HG03095 (cell line): ENCODE results near the gene TRPV4.

Experiments used
- ATAC-seq: cut with Tn5 transposase; IDR thresholded peaks from one replicate; pipeline ENCODE4 v1.9.1; 2021; ENCODE audit warnings: moderate library complexity; ENCODE audit not compliant: unreplicated experiment

The TRPV4 gene

DNA sequence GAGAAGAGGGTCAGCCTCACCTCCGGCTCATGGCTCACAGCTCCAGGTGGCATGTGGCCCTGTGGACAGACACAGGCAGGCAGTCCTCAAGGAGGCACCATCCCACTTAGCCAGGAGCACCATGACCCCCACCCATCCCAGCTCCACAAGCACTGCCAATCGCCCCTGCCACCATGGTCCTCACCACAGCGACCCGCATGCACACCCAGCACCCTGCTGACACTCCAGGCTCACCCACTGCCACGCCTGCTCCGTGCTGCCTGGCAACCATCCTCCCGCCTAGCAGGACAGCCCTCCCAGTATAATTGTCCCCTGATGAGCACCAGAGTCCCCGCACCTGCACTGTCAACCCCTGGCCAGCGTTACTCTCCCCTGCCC lies 50.9 kb downstream of the TRPV4 start:
- no peak for ATAC-seq

DNA sequence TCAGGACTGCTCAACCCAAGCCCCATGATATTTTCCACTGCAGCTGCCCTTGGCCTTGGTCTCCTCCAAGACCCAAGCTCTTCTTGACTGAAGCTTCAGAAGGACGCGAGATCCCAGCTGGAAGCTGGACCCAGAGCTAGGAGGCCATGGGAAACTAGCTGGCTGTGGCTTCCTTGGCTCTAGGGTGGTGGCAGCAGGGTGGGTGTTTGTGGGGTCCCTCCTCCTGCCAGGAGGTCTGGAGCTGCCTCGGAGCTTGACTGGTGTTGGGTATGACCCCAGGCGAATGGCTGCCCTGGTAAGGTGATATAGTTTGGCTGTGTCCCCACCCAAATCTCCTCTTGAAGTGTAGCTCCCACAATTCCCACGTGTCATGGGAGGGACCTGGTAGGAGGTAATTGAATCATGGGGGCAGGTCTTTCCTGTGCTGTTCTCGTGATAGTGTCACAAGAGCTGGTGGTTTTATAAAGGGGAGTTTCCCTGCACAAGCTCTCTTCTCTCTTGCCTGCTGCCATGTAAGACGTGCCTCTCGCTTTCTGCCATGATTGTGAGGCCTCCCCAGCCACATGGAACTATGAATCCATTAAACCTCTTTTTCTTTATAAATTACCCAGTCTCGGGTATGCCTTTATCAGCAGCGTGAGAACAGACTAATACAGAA lies 51.4 kb downstream of the TRPV4 start:
- no peak for ATAC-seq

DNA sequence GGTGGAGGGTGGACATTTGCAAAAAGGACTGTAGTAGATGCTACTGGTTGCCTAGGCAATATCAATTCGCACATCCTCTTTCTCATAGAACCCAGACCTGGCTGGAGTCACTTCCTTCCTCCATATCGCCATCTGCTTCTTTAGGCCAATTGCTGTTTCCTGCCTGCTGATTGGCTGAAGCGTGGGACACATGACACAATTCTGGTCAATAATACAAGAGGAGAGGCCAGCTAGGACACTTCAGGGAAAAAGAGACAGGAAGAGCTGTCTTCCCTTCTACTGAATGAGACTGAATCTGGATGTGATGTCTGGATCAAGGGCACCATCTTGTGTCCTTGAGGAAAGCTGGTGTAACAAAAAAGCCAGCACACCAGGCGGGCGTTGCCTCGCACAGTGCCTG lies 53.8 kb downstream of the TRPV4 start:
- no peak for ATAC-seq

DNA sequence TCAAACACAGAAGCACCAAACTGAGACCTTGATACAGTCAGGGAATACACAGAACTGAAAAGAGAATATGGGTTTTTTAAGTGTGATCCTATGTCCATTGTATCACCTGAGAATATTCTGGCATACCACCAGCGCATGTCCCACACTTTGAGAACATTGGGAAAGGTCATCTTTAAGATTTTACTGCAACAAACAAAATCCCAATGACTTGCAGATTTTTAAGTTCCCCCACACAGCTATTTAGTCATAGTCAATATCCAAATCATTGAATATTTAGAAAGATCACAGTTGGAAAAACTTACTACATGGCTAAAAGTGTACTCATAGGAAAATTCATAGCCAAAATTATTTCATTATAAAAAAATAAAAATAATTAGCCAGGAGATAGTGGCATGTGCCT lies 54.5 kb downstream of the TRPV4 start:
- ATAC-seq: no peak

DNA sequence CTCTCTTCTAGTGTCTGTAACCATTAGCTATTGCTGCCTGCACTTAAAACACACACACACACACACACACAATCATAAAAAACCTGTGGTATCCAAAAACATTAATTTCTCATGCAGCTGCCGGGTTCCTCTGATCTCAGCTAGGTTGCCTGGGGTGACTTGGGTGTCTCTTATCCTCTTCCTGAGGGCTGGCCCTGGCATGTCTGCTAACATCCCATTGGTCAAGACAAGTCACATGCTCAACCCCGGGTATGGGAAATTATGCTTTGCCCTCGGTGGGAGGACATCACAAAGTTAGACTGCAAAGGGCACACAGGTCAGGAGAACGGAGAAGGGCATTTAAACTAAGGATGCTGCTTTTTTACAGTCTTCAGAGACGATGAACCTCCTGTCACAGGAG lies 55.7 kb downstream of the TRPV4 start:
- ATAC-seq: no peak

DNA sequence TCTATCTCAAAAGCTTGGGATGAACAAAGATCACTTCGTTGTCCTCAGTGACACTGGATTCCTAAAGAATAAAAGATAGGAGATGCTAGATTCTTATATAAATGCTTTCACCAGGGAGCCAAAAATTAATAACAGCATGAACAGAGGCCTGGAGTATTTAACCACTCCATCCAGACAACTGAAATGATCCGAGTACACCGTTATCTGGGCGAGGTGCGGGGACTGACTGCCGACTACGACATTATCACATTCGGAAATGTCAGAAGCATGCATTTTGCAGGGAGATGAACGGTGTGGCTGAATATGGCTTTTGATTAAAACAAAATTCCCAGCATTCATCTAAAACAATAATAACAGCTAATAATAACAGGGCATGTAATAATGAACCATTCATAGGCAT lies 56.6 kb downstream of the TRPV4 start:
- ATAC-seq: no peak

DNA sequence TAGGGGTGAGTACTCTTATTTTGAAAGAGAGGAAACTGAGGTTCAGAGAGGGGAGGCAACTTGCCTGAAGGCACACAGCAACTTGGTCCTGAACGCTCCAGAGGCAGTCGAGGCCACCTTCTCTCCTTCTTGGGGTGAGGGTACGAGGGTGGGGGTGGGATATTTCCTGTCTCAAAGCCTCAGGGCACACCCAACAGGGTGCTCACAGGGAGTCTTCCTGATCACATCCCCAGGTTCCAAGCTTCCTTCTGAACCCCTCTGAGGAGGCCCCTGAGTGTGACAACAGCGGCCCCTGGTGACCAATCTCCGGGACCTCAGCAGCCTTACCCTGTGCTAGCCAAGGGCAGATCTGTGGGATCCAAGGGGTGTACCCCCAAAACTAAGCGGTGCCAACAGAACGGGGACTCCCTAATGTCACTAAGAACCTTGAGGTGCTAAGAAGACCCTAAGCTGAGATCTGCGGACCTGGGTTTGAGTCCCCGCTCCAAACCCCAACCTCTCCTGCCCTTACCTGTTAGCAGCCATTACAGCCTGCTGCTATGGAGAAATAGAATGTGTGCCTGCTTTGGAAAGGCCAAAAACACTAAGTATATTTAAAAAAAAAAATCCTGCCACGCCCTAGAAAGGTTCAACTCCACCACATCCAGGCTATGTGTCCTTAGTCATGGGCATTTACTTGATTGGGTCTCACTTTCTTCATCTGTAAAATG lies 57.9 kb downstream of the TRPV4 start:
- ATAC-seq: no peak

DNA sequence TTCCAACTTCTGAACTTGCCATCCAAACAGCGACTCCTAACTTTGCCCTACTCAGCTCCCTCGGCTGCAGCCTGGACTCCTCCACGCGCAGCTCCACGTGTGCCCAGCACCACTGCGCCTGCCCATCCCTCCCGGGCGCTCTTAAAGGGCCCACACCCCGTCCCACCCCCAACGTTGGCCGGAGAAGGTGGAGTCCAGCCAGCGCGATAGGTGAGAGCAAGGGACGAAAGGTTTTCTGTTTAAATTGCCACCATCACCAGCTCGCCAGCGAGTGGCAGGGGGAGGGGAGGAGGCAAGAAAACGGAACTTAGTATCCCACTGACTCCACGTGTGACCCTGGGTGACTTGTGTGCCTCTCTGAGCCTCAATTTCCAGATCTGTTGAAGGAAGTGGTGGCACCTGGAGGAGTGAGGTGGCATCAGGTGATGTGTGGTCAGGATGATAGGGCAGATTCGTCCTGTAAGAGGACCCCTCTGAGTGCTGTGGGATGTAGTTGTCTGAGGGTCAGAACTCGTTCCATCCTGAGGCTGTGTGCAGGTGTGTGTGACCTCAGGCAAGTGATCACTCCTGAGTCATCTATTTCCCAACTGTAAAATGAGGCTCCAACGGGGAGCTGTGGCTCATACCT lies 59.7 kb downstream of the TRPV4 start:
- no peak for ATAC-seq

DNA sequence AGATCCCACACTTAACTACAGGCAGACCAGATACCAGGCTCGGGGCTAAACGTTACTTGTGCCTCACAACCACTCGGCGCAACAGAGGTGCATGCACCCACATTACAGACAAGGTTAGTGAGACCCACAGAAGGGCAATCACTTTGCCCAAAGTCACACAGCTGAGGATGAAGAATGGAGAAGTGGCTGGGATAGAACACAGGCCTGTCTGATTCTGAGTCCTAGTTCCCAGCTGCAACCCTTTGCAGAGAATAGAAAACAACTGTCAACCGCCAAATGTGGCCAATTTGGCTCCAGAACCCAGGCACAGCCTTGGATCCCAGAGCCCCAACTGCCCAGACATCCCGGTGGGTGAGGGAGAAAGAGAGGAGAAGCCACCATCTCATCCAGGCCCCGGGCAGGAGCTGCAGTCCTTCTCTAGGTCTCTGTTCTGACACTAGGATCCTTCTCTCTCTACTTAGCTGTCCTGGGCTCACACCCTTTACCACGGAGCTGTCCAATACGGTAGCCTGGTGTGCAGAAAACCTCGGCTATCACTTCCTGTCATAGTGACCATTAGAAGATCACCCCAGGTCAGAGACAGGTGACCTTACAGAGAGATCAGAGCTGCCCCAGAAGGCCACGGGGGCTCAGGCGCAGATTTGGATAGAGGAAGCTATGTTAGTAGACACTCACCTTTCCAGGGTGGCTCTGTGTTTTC lies 60.4 kb downstream of the TRPV4 start:
- no peak for ATAC-seq

DNA sequence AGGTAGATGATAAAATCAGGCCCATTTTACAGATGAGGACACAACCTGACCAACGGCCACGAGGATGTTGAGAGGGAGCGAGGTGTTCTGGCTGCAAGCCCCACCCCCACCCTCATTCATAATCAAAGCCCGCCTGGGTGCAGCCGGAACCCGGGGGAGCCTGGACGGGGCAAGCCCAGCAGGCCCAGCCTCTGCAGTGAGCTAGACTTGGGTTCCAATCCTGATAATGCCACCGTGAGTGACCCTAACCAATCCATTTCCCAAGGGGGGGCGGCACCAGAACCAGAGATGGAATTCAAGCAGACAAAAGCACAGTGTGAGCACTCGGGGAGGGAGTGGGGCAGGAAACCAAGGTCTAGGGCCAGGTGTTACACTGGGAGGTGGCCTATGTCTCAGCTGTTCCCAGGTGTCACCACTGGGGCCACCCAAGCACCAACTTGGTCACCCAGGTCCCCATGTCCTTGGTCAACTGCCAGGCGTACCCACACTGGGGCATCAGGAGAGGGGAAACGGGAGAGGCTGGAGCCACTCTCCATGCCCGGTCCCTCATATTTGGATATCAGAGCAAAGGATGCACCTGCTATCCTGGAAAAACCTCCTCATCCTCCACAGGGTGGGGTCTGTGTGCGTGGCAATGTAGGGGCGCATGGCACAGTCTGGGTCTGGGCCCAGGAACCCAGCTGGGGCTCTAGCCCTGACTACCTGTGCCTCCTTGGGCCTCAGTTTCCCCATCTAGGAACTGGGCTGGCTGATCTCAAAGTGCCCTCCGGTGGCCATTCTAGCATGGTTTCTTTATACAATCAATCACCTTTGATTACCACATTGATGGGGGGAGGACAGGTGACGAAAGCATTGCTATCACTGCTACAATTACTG lies 61.2 kb downstream of the TRPV4 start:
- no peak for ATAC-seq

DNA sequence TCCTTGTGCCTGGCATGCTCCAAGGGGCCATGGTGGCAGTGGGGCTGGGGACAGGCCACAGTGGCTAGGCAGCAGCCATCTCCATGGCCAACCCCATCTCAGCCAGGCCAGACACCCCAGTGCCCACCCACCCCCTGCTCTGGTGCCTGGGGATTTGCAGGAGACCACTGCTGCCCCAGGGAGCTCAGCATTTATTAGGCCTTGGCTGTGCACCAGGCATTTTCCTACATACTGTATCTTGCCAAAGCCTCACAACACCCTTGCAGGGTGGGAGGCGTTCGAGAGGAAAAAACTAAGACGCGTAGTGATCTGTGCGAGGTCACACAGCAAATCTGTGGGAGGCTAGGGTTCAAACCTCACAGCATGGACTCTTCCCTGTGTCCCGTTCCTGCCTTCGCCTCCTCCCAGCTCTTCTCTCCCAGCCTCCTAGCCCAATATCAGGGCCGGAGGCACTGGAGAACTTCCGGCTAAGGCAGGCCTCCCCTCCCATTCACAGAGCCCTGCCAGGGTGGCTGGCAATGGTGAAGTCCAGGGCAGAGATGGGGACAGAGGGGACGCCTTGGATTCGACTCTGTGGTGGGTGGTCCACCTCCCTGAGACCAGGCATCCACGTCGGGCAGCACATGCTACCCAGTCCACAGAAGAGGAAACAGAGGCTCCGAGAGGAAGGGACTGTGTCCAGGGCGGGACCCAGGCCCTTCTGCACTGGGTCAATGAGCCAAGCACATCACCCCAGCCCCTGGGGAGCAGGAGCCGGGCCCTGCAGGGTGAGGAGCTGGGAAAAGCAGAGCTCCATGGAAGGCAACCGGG lies 62.1 kb downstream of the TRPV4 start:
- no peak for ATAC-seq

DNA sequence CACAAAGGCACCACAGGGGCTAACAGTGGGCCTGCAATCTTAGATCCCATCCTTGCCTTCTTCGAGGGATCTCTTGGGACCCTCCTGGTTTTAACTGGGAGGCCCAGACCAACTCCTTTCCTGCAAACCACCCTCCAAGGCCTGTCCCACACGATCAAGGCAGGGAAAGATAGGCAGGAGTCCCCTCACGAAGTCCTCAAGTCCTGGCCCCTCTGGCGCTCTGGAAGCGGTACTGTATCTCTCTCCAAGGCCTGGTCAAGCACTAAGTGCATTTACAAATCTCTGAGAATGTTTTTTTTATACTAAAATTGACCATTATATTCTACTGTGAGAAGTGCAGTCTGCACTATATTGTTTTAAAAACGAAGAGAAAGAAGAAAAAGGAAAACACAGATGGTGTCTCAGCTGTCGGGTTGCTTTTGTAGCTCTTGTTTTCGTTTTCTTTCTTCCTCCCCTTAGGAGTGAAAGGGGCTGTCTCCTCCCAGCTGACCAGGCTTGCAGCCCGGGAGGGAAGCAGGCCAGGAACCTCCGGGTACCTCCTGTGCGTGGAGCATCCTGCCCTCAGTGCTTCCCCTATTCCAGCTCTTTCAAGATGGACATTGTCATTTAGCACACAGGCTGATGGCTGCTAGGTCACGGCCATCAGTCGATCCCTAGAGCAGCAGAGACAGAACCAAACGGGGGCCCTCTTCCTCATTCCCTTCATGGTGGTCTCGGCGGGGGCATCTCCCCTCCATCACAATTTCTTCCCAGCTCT lies 62.9 kb downstream of the TRPV4 start:
- ATAC-seq: no peak

DNA sequence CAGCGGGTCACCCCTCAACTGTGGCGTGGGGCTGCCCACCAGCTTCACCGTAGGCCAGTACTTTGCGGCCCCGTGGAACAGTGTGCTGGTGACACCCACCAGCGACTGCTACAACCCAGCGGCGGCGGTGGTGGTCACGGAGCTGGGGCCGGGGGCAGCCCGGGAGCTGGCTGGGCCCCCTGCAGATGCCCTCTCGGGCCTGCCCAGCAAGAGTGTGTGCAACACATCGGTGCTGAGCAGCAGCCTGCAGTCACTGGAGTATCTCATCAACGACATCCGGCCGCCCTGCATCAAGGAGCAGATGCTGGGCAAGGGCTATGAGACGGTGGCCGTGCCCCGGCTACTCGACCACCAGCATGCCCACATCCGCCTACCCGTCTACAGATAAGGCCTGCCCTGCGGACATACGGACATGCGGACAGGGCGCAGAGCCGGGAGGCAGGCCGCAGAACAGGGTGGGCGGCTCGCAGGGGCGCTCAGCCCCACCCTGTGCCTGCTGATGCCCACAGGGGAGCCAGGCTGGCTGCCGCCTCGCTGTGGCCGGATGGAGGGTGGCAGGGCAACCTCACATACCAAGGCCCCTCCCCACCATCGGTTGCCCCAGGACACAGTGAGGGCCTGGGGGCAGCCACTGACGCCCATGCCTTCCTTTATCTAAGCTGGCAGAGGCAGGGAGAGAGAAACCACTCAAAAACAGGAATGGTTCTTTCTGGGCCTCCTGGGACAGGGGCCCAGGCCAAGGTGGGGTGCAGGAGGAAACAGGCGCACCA lies 64.1 kb downstream of the TRPV4 start:
- ATAC-seq: no peak

DNA sequence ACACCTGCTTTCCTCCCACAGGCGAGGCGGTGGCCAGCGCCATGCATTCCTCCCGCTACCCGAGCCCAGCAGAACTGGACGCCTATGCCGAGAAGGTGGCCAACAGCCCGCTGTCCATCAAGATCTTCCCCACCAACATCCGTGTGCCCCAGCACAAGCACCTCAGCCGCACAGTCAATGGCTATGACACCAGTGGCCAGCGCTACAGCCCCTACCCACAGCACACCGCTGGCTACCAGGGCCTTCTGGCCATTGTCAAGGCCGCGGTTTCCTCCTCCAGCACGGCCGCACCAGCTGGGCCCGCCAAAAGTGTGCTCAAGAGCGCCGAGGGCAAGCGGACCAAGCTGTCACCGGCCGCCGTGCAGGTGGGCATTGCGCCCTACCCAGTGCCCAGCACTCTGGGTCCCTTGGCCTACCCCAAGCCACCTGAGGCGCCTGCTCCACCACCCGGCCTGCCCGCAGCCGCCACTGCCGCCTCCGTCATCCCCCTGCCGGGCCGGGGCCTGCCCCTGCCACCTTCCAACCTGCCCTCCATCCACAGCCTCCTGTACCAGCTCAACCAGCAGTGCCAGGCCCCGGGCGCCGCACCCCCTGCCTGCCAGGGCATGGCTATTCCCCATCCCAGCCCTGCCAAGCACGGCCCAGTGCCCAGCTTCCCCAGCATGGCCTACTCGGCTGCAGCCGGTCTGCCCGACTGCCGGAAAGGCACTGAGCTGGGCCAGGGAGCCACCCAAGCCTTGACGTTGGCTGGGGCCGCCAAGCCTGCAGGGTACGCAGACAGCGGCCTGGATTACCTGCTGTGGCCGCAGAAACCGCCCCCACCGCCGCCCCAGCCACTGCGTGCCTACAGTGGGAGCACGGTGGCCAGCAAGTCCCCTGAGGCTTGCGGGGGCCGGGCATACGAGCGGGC lies 65.0 kb downstream of the TRPV4 start:
- no peak for ATAC-seq

DNA sequence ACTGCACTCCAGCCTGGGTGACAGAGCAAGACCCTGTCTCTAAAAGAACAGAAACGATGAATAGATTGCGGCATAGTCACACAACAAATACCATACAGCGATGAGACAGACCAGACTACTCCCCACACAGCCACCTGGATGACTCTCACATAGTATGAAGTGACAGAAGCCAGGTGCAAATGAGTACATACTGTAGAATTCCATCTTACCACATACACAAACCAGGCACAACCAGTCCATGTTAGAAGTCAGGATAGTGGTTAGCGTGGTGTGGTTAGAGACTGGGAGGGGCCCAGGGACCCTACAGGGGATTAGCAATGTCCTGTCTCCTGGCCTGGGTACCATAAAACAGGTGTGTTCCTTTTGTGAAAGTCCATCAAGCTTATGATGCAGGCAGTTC lies 65.7 kb downstream of the TRPV4 start:
- no peak for ATAC-seq

DNA sequence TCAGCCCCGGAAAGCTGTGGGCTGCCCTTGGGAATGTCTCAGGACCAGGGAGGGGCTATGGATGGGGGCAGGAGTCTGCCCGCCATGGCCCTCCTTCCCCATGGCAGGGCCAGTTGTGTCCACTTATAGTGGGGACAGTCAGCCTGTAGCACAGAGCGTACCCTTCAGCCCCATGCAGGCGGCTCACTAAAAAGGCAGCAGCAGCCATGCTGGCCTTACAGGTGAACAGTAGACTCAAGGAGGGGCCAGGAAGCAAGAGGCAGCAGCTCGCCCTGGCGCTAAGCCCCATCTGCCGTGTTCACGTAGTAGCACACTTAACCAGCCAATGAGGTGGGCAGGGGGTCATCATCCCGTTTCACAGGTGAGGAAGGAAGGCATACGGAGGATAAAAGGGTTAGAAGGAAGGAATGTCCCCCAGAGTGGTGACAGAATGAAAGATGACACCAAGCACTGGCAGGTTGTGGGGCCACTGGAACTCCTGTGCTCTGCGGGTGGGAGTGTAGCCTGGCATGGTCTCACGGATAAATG lies 66.9 kb downstream of the TRPV4 start:
- no peak for ATAC-seq

DNA sequence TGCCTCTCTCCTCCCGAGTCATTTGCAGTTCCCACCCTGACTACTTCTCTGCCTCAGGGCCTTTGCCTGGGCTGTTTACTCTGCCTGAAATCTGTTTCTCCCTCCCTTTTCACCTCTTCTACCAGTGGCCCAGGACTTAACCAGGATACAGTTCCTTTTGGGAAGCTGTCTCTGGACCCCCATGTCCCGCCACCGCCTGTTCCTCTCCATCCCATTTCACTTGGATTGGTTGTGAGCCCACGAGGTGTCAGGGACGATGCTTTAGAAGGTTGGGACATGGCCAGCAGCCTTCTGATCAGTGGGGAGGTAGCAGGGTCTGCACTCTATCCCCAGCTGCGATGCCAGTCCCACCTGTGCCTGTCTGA lies 67.8 kb downstream of the TRPV4 start:
- ATAC-seq: no peak
